WERI-Rb-1 (cell line): ENCODE measurements around the gene CHRM1.

Experiments
- DNase-seq: peaks from one replicate; pipeline ENCODE4 v3.0.0-alpha.2; 2020
- H3K27ac ChIP-seq: fragments of 250-450 bp; sonication (Bioruptor Pico); 2 replicates; pipeline ENCODE4 v1.5.1; 2020; ENCODE audit warnings: mild to moderate bottlenecking, moderate library complexity
- H3K27me3 ChIP-seq: fragments of 250-450 bp; sonication (Bioruptor Pico); 2 replicates; pipeline ENCODE4 v1.5.1; 2021; ENCODE audit warnings: mild to moderate bottlenecking, low read depth, moderate library complexity; ENCODE audit not compliant: insufficient read depth, severe bottlenecking
- H3K36me3 ChIP-seq: fragments of 250-450 bp; sonication (Bioruptor Pico); 2 replicates; pipeline ENCODE4 v1.5.1; 2020; ENCODE audit warnings: mild to moderate bottlenecking, moderate library complexity
- H3K4me3 ChIP-seq: 2 replicates; pipeline ENCODE4 v1.5.1; 2011; ENCODE audit warnings: low read depth, mild to moderate bottlenecking, control low read depth, low read length
- H3K9me3 ChIP-seq: fragments of 250-450 bp; sonication (Bioruptor Pico); 2 replicates; pipeline ENCODE4 v1.5.1; 2021; ENCODE audit warnings: mild to moderate bottlenecking, moderate library complexity; ENCODE audit not compliant: severe bottlenecking
- TF ChIP-seq, protein P1 (sequence below): IDR thresholded peaks from 2 replicates; pipeline ENCODE4 v1.5.1; 2011; ENCODE audit warnings: low read depth, mild to moderate bottlenecking, control low read depth, inconsistent platforms, low read length

CHRM1 gene

DNA sequence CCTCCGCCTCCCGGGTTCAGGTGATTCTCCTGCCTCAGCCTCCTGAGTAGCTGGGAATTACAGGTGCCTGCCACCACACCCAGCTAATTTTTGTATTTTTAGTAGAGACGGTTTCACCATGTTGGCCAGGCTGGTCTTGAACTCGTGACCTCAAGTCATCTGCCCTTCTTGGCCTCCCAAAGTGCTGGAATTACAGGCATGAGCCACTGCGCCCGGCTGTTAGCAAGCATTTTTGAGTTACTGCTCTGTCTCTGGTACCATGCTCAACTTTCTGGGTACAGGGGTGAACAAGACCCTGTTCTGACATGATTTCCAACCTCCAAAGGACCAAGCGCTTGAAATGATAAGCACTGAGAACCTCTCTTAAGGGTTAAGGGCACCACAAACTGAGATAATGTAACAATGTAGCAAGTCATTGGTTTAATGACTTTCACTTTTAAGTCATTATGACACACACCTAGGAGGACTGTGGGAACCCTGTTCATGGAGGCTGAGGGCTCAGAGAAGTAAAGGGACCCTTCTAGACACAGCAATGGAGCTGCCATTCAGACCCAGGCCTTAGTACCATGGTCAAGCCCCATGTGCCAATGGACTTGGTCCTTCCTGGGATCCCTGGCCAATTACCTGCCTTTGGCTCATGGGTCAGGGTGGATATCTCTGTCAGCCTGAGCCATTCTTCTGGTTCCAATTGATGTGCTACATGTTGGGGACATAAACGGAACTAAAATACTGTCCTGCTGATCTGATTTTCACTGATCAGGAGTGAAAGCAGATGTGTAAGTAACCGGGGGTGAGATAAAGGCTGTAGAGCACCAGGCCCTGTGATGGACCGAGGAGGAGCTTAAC lies 28.9 kb downstream of the CHRM1 start:
- Histone ChIP-seq H3K36me3 (peaks cover 23% of the 10 kb centered on the region), H3K27ac (no peak overlapping the region)

DNA sequence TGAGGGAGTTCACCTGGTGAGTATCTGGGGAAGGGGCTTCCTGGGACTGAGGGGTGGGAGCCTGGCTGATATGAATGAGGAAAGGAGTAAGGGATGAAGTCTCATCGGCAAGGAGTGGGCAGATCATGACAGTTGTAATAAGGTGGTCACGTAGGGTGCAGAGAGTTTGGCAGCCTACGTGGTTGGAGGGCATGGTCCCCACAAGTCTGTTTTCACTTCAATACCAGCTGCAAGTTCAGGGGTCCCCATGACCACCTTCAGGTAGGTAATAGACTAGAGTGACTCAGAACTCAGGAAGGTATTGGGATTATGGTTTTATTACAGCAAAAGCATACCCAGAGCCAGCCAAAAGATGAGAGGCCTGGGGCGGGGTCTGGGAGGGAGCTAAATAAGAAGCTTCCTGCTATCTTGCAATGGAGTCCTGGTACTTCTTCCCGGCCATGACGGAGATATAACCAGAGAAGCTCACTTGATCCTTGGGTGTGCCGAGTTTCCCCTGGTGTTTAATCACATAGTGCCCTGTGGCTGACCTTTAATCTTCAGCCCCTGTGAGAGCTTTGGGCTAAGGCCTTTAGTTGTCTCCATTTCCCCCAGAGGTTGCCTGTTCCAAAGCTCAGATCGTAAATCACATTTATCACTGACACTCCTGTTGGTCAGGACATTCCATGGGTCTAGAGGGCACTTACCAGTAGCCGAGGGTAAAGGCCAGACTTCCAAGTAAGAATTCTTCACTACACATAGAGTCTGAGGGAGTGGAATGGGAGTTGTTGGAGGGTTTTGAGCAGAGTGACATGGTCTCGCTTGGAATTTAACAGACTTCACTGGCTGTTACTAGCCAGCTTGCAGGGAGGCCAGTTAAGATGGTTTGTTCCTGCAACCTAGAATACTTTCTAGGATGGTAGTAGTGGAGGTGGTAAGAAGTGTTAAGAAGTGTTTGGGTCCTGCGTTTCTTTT lies 31.4 kb downstream of the CHRM1 start:
- peak; percentile 67 for DNase-seq
- H3K36me3 ChIP-seq, result peaks cover 49% of the 10 kb centered on the region
- TF ChIP-seq, protein P1, sequence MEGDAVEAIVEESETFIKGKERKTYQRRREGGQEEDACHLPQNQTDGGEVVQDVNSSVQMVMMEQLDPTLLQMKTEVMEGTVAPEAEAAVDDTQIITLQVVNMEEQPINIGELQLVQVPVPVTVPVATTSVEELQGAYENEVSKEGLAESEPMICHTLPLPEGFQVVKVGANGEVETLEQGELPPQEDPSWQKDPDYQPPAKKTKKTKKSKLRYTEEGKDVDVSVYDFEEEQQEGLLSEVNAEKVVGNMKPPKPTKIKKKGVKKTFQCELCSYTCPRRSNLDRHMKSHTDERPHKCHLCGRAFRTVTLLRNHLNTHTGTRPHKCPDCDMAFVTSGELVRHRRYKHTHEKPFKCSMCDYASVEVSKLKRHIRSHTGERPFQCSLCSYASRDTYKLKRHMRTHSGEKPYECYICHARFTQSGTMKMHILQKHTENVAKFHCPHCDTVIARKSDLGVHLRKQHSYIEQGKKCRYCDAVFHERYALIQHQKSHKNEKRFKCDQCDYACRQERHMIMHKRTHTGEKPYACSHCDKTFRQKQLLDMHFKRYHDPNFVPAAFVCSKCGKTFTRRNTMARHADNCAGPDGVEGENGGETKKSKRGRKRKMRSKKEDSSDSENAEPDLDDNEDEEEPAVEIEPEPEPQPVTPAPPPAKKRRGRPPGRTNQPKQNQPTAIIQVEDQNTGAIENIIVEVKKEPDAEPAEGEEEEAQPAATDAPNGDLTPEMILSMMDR, result no peak
- H3K27me3 ChIP-seq, result no peaks in the 10 kb centered on the region
- H3K9me3 ChIP-seq, result no peaks in the 10 kb centered on the region
- H3K27ac ChIP-seq, result peak overlapping the region; percentile 2
- no peak overlapping the region for H3K4me3 ChIP-seq

More for the DNA sequence above, 28.9 kb downstream of the CHRM1 start:
- DNase-seq, result no peak
- TF ChIP-seq, protein P1, result no peak
- Histone ChIP-seq H3K9me3 (no peaks in the 10 kb centered on the region), H3K4me3 (no peak overlapping the region), H3K27me3 (no peaks in the 10 kb centered on the region)

DNA sequence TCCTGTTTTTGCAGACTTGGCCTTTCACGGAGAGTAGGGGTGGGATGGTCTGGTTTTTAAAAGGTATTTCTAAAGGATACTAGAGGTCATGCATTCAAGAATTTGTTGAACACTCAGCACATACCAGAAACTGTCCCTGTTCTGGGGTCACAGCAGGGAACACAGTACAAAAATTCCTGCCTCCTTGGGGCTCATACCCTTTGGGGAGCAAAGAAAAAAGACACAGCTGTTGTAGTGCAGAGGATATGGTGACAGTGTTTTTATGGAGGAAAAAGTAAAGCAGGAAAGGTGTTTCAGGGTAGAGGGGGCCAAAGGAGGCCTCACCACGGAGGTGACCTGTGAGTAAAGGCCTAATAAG lies 32.1 kb downstream of the CHRM1 start:
- Histone ChIP-seq H3K27me3 (no peaks in the 10 kb centered on the region), H3K9me3 (no peaks in the 10 kb centered on the region), H3K36me3 (peaks cover 55% of the 10 kb centered on the region), H3K27ac (peak overlapping the region; percentile 2; the same call in 1 of the 2 replicates), H3K4me3 (no peak overlapping the region)
- TF ChIP-seq, protein P1, result no peak
- no peak for DNase-seq

DNA sequence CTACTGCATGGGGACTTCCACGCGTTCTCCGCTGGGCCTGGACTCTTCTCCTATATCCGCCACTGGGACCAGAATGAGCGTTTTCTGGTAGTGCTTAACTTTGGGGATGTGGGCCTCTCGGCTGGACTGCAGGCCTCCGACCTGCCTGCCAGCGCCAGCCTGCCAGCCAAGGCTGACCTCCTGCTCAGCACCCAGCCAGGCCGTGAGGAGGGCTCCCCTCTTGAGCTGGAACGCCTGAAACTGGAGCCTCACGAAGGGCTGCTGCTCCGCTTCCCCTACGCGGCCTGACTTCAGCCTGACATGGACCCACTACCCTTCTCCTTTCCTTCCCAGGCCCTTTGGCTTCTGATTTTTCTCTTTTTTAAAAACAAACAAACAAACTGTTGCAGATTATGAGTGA lies 32.8 kb downstream of the CHRM1 start:
- DNase-seq, result no peak
- Histone ChIP-seq H3K36me3 (peaks cover 62% of the 10 kb centered on the region), H3K9me3 (no peaks in the 10 kb centered on the region), H3K27ac (no peak overlapping the region), H3K4me3 (no peak overlapping the region), H3K27me3 (no peaks in the 10 kb centered on the region)
- TF ChIP-seq, protein P1, result no peak

DNA sequence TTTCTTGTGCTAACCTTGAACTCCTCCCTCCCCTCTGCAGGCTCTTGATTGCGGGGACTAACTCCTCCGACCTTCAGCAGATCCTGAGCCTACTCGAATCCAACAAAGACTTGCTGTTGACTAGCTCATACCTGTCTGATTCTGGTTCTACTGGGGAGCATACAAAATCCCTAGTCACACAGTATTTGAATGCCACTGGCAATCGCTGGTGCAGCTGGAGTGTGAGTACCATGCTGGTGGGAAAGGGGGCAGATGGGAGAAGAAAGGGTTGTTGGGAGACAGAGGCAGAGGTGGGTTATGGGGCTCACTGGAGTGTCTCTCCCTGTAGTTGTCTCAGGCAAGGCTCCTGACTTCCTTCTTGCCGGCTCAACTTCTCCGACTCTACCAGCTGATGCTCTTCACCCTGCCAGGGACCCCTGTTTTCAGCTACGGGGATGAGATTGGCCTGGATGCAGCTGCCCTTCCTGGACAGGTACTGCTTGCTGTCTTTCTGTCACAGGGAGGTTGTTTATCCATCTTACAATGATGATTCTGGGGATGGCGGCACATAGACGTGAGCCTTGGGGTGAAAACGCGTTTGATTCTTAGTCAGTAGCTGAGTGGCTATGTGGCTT lies 35.9 kb downstream of the CHRM1 start:
- H3K4me3 ChIP-seq, result no peak overlapping the region
- no peaks in the 10 kb centered on the region for H3K9me3 ChIP-seq
- no peaks in the 10 kb centered on the region for H3K27me3 ChIP-seq
- H3K27ac ChIP-seq, result no peak overlapping the region
- TF ChIP-seq, protein P1, result no peak
- peaks cover 90% of the 10 kb centered on the region for H3K36me3 ChIP-seq
- no peak for DNase-seq
